C4-2B (cell line): ENCODE results near the gene TRDMT1.

Experiments used
- H3K27ac ChIP-seq: fragments of 450-650 bp; 2 replicates; pipeline ENCODE4 v1.5.1; 2017
- ZFX ChIP-seq: fragments of 450-650 bp; IDR thresholded peaks from 2 replicates; pipeline ENCODE4 v1.6.1; 2017
- TF ChIP-seq, protein P1 (sequence below): fragments of 450-650 bp; conservative IDR thresholded peaks from 2 replicates; pipeline ENCODE4 v1.5.1; 2017; ENCODE audit warnings: mild to moderate bottlenecking

Gene TRDMT1

DNA sequence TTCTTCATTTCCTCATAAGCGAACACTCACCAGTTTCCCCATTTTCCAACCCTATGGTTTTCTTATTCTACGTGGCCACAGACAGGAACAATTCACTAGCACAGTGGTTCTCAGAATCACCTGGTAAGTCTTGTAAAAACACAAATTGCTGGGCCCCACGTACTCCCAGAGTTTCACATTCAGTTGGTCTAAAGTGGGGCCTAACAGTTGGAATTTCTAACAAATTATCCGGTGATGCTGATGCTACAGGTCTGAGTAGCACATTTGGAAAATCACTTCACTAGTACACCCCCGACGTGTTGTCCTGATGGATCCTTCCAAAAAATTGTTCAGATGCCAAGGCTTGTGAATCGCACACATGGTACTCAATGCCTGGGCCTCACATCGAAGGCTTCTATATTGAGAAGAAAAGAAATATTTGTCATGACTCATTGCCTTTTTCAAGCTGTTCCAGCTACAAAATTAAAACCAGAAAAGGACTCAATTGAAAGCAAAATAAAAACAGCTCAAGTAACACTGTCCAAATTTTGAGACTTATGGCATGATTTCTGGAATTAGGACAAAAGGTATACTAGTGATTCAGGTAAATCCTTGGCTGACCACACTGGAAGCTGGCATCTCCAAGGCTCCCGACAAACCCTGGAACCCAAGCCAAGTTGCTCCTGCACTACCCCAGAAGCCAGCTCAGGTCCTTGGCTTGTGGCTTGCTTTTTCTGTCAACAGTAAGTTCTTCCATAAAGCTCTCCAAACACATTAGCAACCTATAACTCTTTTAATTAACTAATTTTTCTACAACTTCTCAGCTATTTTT, 13.7 kb upstream of the TRDMT1 start:
- no peak overlapping the region for H3K27ac ChIP-seq
- TF ChIP-seq, protein P1, sequence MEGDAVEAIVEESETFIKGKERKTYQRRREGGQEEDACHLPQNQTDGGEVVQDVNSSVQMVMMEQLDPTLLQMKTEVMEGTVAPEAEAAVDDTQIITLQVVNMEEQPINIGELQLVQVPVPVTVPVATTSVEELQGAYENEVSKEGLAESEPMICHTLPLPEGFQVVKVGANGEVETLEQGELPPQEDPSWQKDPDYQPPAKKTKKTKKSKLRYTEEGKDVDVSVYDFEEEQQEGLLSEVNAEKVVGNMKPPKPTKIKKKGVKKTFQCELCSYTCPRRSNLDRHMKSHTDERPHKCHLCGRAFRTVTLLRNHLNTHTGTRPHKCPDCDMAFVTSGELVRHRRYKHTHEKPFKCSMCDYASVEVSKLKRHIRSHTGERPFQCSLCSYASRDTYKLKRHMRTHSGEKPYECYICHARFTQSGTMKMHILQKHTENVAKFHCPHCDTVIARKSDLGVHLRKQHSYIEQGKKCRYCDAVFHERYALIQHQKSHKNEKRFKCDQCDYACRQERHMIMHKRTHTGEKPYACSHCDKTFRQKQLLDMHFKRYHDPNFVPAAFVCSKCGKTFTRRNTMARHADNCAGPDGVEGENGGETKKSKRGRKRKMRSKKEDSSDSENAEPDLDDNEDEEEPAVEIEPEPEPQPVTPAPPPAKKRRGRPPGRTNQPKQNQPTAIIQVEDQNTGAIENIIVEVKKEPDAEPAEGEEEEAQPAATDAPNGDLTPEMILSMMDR, result no peak
- no peak for TF ChIP-seq ZFX

DNA sequence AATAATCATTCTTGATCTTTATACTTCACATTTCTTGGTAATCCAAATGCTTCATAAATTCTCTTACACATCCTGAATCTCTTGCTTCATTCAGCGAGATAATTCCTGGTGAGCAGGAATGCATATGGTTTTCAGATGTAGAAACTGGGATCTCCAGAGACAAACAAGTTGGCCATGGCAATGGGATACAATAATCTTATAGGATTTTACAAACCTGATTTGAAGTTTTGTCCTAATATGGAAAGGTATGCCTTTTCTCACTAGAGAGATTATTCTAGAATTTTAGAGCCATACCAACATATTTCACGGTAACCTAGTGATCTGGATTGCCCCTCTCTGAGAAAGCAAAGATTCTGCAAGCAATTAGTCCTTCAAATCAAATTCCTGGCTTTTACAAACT, 13.1 kb upstream of the TRDMT1 start:
- TF ChIP-seq, protein P1, result no peak
- TF ChIP-seq ZFX, result no peak
- H3K27ac ChIP-seq, result no peak overlapping the region

DNA sequence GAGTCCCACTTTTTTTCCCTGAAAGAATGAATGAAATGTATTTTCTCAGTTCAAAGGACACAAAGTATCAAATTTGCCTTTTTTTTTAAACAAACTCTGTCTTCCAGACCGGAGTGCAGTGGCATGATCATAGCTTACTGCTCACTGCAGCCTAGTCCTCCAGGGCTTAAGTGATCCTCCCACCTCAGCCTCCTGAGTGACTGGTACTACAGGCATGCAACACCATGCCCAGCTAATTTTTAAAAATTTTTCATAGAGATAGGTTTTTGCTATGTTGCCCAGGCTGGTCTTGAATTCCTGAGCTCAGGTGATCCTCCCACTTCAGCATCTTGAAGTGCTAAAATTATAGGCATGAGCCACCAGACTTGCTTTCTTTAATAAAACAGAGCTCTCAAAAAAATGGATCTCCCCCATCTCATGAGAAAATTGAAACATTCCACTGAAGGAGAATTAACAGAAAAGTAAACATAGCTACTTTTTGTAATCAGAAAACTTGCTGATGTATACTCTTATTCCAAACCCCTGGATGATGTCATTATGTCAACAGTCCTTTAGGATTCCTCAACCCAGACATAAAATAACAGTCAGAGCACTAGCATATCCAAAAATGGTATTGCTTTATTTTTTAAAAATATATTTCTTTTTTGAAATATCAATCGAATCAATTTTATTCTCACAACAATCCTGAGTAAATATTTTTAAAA, 12.3 kb upstream of the TRDMT1 start:
- H3K27ac ChIP-seq, result no peak overlapping the region
- TF ChIP-seq, protein P1, result no peak
- TF ChIP-seq ZFX, result no peak

DNA sequence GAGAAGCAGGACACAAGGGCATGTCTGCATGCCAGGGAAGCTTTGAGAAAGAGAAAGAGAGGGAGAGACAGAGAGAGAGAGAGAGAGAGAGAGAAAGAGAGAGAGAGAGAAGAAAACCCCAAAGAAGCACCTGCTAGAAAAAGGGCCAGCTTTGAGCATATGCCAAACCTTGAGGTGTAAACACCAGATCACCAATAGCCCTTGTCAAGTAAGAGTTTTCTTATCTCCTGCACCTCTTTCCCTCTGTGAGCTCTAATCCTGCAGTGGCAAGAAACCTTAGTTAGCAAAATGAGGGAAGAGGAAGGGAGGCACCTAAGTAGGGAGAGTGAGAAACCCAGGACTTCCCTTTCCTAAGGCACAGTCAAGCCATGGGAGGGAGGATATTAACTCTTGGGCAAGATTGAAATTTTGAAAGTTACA, 11.3 kb upstream of the TRDMT1 start:
- H3K27ac ChIP-seq, result no peak overlapping the region
- TF ChIP-seq, protein P1, result no peak
- TF ChIP-seq ZFX, result no peak

DNA sequence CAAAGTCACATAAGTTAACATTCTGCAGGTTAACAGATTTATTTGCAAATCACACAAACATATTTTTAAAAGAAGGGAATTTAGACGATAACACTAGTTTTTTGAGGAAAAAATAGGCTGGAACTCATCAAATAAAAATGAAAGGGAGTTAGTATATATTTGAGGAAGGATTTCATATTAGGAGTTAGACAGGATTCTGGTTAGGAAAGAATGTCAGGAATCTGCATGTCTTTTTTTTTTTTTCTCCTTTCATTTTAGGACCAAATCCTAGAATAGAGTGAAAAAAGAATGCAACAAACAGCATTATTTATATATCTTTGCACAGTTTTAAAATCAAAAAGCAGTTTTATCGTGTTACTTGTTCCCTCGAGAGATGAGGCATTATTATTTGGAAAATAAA, 8.9 kb upstream of the TRDMT1 start:
- H3K27ac ChIP-seq, result no peak overlapping the region
- TF ChIP-seq, protein P1, result no peak
- TF ChIP-seq ZFX, result no peak

DNA sequence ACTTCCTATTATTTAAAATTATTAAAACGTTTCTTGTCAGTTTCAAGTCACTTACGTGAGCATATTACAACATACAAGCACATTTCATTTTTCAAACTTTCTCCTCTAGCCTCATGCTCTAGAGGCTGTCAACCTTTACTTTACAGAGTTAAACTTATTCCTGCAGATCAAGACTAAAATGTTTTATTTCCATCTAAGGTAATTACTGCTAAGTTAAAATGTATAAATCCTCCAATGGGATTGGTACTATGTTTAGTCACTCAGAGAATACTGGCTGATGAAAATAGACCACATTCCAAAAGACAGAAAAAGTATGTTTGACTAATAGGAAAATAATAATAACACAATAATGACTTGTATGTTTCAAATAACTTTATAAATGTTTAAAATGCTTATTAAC, 8.4 kb upstream of the TRDMT1 start:
- TF ChIP-seq ZFX, result no peak
- TF ChIP-seq, protein P1, result no peak
- no peak overlapping the region for H3K27ac ChIP-seq

DNA sequence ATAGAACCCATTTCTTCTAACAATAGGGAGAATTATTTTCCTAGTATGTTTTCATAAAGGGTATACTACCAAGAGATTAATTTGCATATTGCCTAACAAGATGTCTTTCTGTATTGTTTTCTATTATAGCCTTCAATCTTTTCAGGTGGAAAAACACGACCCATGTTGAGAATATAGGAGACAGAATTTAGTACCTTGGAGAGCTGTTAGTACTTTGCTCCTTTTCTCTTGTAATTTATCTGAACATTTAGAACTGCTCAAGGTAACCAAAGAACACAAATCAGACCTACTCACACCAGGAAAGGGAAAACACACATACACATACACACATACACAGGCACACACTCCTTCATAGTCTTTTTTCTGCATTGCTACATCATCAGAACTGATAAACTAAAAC, 7.8 kb upstream of the TRDMT1 start:
- no peak overlapping the region for H3K27ac ChIP-seq
- no peak for TF ChIP-seq ZFX
- TF ChIP-seq, protein P1, result no peak
